GM12892 (cell line): ENCODE results near the gene AOPEP.

Source experiments
- DNase-seq: peaks from one replicate; pipeline ENCODE4 v3.0.0; 2011; ENCODE audit not compliant: insufficient read length
- FAIRE-seq: peaks from 2 replicates; lab custom pipeline; 2011; peaks lifted over from hg19 to GRCh38; lab: Jason Lieb, UNC
- POLR2A ChIP-seq: IDR thresholded peaks from 2 replicates; pipeline ENCODE4 v1.6.1; 2011; ENCODE audit warnings: low read depth, low read length, control low read depth
- POLR2AphosphoS5 ChIP-seq: IDR thresholded peaks from 2 replicates; pipeline ENCODE4 v1.6.1; 2011; ENCODE audit warnings: low read depth, low read length, control low read depth
- TAF1 ChIP-seq: IDR thresholded peaks from 2 replicates; pipeline ENCODE4 v1.6.1; 2011; ENCODE audit warnings: low read depth, mild to moderate bottlenecking, control low read depth, low read length, borderline replicate concordance

AOPEP gene

DNA sequence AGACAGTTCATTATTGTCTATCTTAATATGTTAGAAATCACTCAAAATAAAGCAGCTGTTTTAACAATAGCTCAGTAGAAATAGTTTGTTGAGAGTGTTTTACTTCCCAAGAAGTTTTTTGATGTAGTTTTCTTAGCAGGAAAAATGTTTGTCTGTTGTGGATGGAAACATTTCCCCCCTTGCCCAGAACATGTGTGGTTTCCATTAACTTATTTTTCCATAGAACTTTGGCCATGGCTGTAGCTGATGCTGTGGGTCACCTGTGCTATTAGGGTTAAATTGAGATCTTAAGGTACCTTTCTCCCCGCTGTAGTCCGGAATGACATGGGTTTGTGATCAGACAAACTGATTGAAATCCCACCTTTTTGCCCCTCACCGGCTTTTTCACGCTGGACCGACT is 296.2 kb downstream of the AOPEP start:
- no peak for DNase-seq
- TF ChIP-seq TAF1 (no peak), POLR2AphosphoS5 (no peak), POLR2A (no peak)
- FAIRE-seq = no peak

DNA sequence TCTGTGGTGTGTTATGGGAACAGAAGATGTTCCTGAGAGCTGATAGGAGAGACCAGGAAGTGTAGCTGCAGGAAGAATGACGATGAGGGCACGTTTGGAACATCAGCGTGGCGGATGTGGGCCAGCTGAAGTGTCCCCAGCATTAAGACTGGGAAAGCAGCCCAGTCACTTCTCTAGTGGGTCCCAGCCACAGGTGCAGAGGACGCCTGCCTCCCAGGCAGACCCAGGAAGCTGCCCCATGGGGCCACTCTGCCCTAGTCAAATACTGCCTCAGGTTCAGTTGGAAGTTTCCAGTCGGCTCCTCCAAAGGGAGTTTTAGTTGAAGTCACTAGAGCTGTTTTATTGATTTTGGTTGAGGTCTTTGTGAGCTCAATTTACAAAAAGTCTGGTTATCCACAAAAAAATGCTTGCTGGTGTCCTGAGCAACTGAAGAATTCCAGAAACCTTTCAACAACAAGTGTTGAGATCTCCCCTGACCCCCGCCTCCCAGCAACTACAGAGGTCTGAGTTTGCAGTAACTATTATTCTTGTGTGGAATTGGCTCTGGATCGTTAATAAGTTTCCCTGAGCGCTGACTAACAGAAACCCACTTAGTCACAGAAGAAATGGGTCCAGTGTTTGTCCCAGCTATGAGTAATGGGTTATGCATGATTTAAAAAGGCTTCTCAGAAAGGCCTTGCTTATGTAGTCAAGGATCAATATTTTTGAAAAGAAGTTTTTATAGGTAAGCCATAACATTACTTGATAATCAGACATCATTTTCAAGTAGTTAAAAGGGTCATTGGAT is 296.9 kb downstream of the AOPEP start:
- FAIRE-seq = no peak
- no peak for TF ChIP-seq POLR2A
- TF ChIP-seq POLR2AphosphoS5 = no peak
- TF ChIP-seq TAF1 = no peak
- no peak for DNase-seq

DNA sequence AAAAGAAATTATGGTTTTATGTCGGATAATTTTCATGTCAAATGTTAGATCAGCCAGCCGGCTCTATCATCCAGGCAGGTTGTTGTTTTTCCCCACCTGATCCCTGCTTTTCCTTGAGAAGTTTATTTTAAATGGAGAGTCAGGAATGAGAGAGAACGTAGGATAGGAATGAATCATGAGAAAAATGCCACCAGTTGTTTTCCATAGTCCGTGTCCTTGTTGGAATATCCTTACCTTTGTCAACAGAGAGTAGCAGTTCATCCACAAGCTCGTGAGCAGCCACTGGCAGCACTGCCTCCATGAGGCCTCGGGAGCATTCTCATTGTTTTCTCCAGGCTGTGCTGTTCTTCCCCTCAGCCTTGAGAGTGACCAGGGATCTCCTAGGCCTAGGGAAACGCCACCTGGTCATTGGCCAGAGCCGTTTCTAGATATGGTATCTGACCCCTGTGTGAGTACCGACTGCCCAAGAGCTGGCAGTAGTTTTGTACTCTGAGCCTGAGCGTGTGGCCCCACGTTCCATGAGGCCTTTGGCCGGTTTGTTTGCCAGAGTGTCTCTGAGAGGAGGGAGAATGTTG is 297.7 kb downstream of the AOPEP start:
- no peak for DNase-seq
- no peak for FAIRE-seq
- TF ChIP-seq POLR2AphosphoS5 = no peak
- no peak for TF ChIP-seq POLR2A
- no peak for TF ChIP-seq TAF1

DNA sequence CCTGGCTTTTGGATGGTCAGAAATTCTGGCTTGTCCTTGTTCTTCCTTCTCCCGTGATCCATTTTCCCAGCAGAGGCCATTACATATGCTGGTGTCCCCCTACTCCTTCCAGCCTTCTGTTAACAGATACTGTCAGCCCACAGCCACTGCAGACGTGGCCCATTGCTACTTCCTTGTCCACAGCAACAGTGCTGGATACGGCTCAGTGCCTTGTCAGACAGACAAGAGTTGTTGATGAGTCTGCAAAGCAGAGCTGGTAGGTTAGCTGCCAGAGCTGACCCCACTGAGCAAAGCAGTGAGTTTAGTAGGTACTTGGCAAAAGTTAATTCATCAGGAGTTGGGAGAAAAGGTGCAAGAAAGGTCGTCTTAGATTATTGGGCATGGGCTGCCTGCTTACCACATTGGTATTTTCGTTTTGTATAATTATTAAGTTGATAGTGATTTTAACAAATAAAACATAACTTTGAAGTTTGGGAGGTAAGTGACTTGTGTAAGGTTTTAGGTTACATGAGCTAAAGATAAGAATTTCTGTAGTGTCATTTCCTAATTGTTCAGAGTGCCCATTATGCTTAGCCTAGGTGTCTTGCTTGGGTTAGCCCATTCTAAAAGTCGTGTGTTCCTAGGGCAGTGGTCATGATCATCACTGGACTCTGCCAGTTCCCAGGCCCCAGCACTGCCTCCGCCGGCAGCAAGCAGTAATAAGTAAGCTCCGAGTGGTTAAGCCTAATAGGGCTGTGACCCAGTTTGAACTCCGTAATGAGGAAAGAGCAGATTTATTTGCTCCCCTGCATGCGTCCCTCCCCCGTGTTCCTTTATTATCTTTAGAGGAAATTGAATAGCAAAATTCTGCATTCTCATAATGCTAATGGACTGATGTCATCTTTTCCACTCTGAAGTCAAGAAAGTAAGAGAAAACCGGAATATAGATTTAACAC is 299.0 kb downstream of the AOPEP start:
- no peak for TF ChIP-seq POLR2AphosphoS5
- no peak for TF ChIP-seq POLR2A
- no peak for TF ChIP-seq TAF1
- no peak for DNase-seq
- FAIRE-seq = no peak

DNA sequence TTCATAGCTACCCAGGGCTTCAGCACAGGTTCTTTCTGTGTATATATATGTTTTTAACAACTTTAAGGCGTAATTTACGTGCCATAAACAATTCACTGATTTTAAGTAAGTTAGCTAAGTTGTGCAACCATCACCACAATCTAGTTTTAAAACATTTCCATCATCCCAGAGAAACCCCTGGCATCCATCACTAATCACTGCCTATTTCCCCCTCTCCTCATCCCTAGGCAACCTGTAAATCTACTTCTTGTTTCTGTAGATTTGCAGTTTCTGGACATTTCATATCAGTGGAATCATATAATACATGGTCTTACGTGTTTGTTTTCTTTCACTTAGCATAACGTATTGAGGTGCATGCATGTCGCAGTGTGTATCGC is 299.6 kb downstream of the AOPEP start:
- TF ChIP-seq TAF1 = no peak
- TF ChIP-seq POLR2A = no peak
- no peak for TF ChIP-seq POLR2AphosphoS5
- FAIRE-seq = no peak

DNA sequence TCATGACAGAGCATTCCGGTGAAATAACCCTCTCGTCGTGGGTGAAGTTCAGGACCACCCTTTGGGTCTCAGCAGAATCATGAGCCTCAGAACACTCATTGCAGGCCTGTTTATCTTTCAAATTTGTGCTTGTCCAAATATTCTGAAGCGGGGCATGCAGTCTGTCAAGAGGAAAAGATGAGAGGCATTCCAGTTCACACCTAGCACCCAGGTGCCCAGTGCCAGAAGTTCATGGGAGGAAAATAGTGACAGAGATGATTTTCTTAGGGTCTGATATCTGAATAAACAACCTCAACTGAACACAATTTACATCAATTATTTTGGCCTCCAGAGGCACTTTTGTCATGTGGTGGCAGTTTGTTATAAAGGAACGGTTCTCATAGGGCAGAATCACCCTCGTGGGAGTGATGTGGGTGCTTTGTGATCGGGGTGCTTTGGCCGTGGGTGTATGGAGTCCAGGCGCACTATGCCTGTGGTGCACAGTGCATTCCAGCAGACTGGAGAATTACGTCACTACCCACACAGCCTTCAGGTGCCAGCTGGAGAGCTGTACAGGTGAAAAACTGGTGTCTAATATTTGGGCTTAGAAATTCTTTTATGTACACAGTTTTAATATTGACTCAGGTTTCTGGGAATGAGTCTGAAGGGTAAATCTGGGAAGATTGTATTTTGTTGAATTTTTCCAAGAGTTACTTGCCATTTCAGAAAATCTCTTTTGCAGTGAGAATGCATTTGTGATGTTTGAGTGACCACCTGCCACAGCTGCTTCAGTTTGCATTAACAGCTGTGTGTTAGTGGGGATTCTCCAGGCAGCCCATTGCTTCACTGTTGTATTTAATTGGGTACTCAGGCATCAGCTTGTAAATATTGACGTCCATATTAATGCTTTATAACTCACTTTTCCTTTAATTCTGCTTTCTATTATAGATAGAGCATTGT is 301.7 kb downstream of the AOPEP start:
- TF ChIP-seq POLR2AphosphoS5 (no peak), POLR2A (no peak), TAF1 (no peak)
- DNase-seq (no peak), FAIRE-seq (no peak)

More for the DNA sequence above, 299.6 kb downstream of the AOPEP start:
- DNase-seq = no peak

DNA sequence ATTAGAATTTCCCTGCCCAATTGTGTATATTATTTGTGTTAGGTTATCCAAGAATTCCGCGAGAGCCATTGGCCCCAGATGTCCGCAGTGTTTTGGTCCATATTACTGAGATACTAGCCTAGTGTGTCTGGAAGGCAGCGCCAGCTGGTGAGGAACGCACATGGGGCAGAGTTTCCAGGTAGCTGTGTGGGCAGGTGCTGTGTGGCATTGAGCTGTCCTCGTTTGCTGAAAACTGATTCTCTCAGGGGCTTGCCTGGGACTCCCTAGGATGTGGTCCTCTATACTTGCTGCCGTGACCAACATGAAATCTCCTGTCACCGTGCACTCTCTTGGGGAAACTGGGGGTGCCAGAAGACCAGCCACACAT is 302.3 kb downstream of the AOPEP start:
- FAIRE-seq (no peak), DNase-seq (no peak)
- TF ChIP-seq TAF1 (no peak), POLR2AphosphoS5 (no peak), POLR2A (no peak)

DNA sequence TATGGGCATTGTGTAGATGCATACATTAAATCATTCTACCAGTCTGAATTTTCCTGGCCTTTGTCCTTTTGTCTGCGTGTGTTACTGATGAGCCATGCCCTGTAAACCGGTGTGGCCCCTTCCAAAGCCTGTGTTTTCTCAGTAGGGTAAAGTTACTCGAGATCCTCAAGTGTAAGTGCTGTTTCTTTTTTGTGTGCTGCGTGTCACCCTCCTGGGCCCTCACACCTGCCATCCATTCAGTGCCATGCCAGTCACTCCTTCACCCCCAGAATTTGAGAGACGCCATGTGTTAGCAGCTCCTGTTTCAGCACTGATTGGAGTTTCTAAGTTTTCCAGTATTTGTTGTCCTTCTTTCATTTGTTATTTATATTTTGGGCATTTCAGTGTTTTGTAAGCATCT is 302.8 kb downstream of the AOPEP start:
- DNase-seq = no peak
- no peak for FAIRE-seq
- no peak for TF ChIP-seq POLR2AphosphoS5
- no peak for TF ChIP-seq POLR2A
- TF ChIP-seq TAF1 = no peak

DNA sequence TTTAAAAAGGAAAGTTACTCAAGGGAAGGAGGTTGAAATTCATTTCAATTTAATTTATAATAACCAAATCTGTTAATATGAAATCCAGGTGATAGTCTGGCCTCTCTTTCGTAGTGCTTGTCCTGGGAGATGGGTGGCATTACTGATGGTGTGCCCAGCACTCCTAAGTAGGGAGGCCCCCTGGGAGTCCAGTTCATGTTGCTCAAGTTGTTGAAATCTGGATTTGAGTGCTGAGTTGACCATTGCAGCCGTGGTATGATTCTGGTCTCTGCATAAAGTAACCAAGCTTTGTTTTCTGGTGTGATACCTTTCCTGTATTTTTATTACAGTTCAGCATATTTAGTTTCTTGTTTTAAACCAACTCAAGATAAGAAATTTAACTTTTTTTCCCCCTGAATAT is 303.2 kb downstream of the AOPEP start:
- DNase-seq (no peak), FAIRE-seq (no peak)
- no peak for TF ChIP-seq POLR2AphosphoS5
- TF ChIP-seq POLR2A = no peak
- TF ChIP-seq TAF1 = no peak

DNA sequence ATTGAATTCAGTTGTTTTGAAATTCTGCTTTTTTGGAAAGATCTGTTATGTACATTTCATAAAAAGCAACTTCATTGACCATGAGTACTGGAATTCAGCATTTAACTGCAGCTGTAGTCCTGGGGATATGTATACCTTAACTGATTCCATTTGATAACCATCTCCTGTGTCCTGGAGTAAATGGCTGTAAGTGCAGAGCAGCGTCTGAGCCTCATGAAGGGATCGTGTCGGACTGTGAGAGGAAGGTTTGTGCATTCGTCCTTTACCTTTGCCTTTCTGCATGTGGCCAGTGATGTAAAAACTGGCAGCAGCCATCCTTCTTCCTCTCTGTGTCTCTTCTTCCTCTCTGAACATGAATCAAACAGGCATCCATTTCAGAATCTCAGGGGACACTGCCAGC is 303.8 kb downstream of the AOPEP start:
- FAIRE-seq (no peak), DNase-seq (no peak)
- TF ChIP-seq POLR2AphosphoS5 = no peak
- no peak for TF ChIP-seq TAF1
- no peak for TF ChIP-seq POLR2A
